Non-pigmented ciliary epithelial cell (primary cell): Measurements from ENCODE around the gene SLC20A1.

Experiments
- DNase-seq: peaks from one replicate; pipeline ENCODE4 v3.0.0-alpha.2; 2010; ENCODE audit warnings: low read depth

Gene SLC20A1

GRCh38 chr2:112709703-112710102, 64.0 kb downstream of the SLC20A1 start:
- no peak for DNase-seq

- DNase-seq, result no peak
Observed at GRCh38 chr2:112710956-112711750, 65.4 kb downstream of the SLC20A1 start.

GRCh38 chr2:112712465-112712864, 66.7 kb downstream of the SLC20A1 start:
- no peak for DNase-seq

- DNase-seq, result peak; percentile 53
Observed at GRCh38 chr2:112712903-112713584, 67.3 kb downstream of the SLC20A1 start.
